Smooth muscle cell (in vitro differentiated cells): ENCODE measurements around the gene NTRK2. TPM values are rescaled to one million over a fixed set of nuclear protein-coding genes. Genes with fewer than 3 reads are reported as not detected.

Experiments
- DNase-seq: peaks from one replicate; lab custom pipeline; 2025; ENCODE audit not compliant: unreplicated experiment; lab: John Stamatoyannopoulos, UW
- H2AFZ ChIP-seq: fragments of 200-600 bp; sonication (generic); 2 replicates; pipeline ENCODE4 v1.6.0; 2016; ENCODE audit warnings: antibody characterized with exemption, low read depth, mild to moderate bottlenecking
- H3F3A ChIP-seq: fragments of 200-600 bp; sonication (generic); 2 replicates; pipeline ENCODE4 v1.6.0; 2017; ENCODE audit warnings: antibody characterized with exemption, low read depth
- H3K27ac ChIP-seq: fragments of 200-600 bp; sonication (generic); 2 replicates; pipeline ENCODE4 v1.5.1; 2016; ENCODE audit warnings: low read depth, mild to moderate bottlenecking
- H3K27me3 ChIP-seq: fragments of 200-600 bp; sonication (generic); 2 replicates; pipeline ENCODE4 v1.6.1; 2016; ENCODE audit warnings: low read depth, mild to moderate bottlenecking
- H3K36me3 ChIP-seq: fragments of 200-600 bp; sonication (generic); 2 replicates; pipeline ENCODE4 v1.5.1; 2016; ENCODE audit warnings: low read depth
- H3K4me1 ChIP-seq: fragments of 200-600 bp; sonication (generic); 2 replicates; pipeline ENCODE4 v1.5.1; 2016; ENCODE audit warnings: low read depth
- H3K4me2 ChIP-seq: fragments of 200-600 bp; sonication (generic); 2 replicates; pipeline ENCODE4 v1.6.0; 2016; ENCODE audit warnings: mild to moderate bottlenecking
- H3K4me3 ChIP-seq: fragments of 200-600 bp; sonication (generic); 2 replicates; pipeline ENCODE4 v1.5.1; 2016; ENCODE audit warnings: mild to moderate bottlenecking
- H3K79me2 ChIP-seq: fragments of 200-600 bp; sonication (generic); 2 replicates; pipeline ENCODE4 v1.6.0; 2016; ENCODE audit warnings: low read depth, mild to moderate bottlenecking
- H3K9ac ChIP-seq: fragments of 200-600 bp; sonication (generic); 2 replicates; pipeline ENCODE4 v1.6.0; 2016; ENCODE audit warnings: low read depth
- H3K9me3 ChIP-seq: fragments of 200-600 bp; sonication (generic); replicated peaks from 2 replicates; pipeline ENCODE4 v1.5.1; 2016; ENCODE audit warnings: low read depth
- H4K20me1 ChIP-seq: fragments of 200-600 bp; sonication (generic); 2 replicates; pipeline ENCODE4 v1.6.0; 2016; ENCODE audit warnings: low read depth
- CTCF ChIP-seq: fragments of 200-600 bp; sonication (generic); IDR thresholded peaks from 2 replicates; pipeline ENCODE4 v1.5.1; 2017; ENCODE audit warnings: borderline replicate concordance, mild to moderate bottlenecking, antibody characterized with exemption; ENCODE audit not compliant: insufficient read depth, poor library complexity, severe bottlenecking
- WGBS: methylation state at CpG from one replicate; pipeline ENCODE4 v1.1.7; 2016; ENCODE audit warnings: low lambda C conversion rate; 5-methylcytosine and 5-hydroxymethylcytosine counted together
- polyA plus RNA-seq: library from polyadenylated mRNA; unstranded; fragments of >200 nt; fragmentation: Nextera tagmentation; extraction: Ambion mirVana; gene quantifications from 2 replicates; pipeline ENCODE4 v1.2.1, GENCODE V29; 2016
- total RNA-seq: library from RNA; depleted of rRNA; stranded (reverse); fragments of >200 nt; gene quantifications from 2 replicates; pipeline ENCODE4 v1.2.3, GENCODE V29; 2014

NTRK2 gene
- total and polyA plus RNA-seq, 2 experiments from 2014 or later: 1.7 to 3.9 TPM

- peaks cover 5% of the 10 kb centered on the region for H3K4me1 ChIP-seq
- H3K36me3 ChIP-seq: no peaks in the 10 kb centered on the region
- no peak overlapping the region for H2AFZ ChIP-seq
- no peak overlapping the region for H3K4me3 ChIP-seq
- no peak overlapping the region for H3K9ac ChIP-seq
- no peaks in the 10 kb centered on the region for H3K9me3 ChIP-seq
- no peak overlapping the region for H3K4me2 ChIP-seq
- H4K20me1 ChIP-seq: no peaks in the 10 kb centered on the region
- WGBS: 82% methylated on average over 4 of the region's 4 CpGs
- no peak for DNase-seq
- no peak for TF ChIP-seq CTCF
- H3K27me3 ChIP-seq: peaks cover 80% of the 10 kb centered on the region
- H3F3A ChIP-seq: no peaks in the 10 kb centered on the region
- H3K79me2 ChIP-seq: no peaks in the 10 kb centered on the region
- H3K27ac ChIP-seq: no peak overlapping the region
Measured at GRCh38 chr9:84834426-84834825, 164.9 kb downstream of the NTRK2 start.

DNA sequence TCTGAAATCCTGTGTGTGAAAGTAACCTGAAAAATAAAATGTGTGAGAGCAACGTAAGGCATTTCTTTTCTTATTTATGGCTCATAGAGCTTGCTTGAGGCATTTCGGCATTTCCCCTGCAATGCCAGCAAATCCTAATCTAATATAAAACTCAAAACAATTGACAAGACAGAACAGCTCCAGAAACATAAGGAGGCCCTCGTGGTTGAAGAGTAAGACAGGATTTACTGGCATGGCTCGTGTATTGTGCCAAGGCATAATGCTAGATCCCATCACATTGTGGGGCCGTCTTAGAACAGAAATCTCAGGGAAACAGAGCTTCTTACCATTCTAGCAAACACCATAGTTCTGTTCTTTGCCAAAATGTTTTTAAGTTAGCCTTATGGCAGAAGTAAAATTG is 166.2 kb downstream of the NTRK2 start:
- H3K9me3 ChIP-seq: no peaks in the 10 kb centered on the region
- H3K79me2 ChIP-seq: no peaks in the 10 kb centered on the region
- no peak for TF ChIP-seq CTCF
- no peaks in the 10 kb centered on the region for H3K36me3 ChIP-seq
- no peak overlapping the region for H3K9ac ChIP-seq
- no peak overlapping the region for H3K27ac ChIP-seq
- no peaks in the 10 kb centered on the region for H4K20me1 ChIP-seq
- no peak overlapping the region for H3K4me3 ChIP-seq
- WGBS: 88% methylated on average over 5 of the region's 5 CpGs
- no peak overlapping the region for H3K4me2 ChIP-seq
- H2AFZ ChIP-seq: no peak overlapping the region
- DNase-seq: no peak
- peaks cover 73% of the 10 kb centered on the region for H3K27me3 ChIP-seq
- no peaks in the 10 kb centered on the region for H3F3A ChIP-seq
- peaks cover 12% of the 10 kb centered on the region for H3K4me1 ChIP-seq

DNA sequence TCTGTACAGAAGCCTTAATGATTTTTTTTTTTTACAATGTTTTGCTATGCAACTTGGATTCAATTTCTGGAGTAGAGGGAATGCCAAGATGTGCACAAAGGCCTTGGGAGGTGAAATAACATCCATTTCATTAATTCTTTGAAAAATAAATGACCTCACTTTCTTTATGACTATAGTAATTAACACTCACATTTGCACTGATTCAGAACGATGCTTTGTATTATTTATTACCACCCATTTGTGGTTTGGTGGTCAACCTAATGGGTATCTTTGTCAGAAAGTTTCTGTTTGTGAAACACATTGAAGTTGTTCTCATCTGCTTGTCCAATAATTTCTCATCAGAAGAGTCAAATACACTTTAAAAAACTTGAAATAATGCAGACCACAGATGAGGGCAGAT is 169.3 kb downstream of the NTRK2 start:
- H3K4me3 ChIP-seq: no peak overlapping the region
- no peaks in the 10 kb centered on the region for H3K79me2 ChIP-seq
- TF ChIP-seq CTCF: no peak
- H3K27me3 ChIP-seq: peaks cover 46% of the 10 kb centered on the region
- 39% methylated on average over 1 of the region's 1 CpG for WGBS
- H3F3A ChIP-seq: no peaks in the 10 kb centered on the region
- H2AFZ ChIP-seq: no peak overlapping the region
- peak overlapping the region; percentile 71 for H3K4me2 ChIP-seq
- H4K20me1 ChIP-seq: no peaks in the 10 kb centered on the region
- H3K9ac ChIP-seq: no peak overlapping the region
- no peaks in the 10 kb centered on the region for H3K36me3 ChIP-seq
- H3K9me3 ChIP-seq: no peaks in the 10 kb centered on the region
- peaks cover 12% of the 10 kb centered on the region for H3K4me1 ChIP-seq
- H3K27ac ChIP-seq: peak overlapping the region; percentile 43
- DNase-seq: no peak

DNA sequence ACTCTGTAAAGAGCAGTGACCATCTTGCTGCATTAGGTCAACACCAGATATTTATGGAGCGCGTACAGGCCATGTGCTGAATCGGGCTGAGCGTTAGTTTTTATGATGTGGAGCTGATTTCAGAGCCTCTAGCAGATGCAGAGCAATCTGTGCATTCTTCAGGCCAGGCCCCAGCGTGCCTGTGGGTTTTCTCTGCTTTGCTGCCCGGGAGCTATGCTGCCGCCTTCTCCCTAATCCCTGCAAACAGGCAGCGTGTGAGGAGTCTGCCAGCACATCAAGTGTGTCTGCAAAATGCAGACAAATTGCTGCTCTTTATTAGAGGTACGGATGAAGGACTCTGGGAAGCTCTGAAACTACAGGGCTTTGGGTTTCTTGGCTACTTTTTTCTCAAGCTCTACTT is 170.0 kb downstream of the NTRK2 start:
- H3K27ac ChIP-seq: peak overlapping the region; percentile 44
- TF ChIP-seq CTCF: no peak
- 2% methylated on average over 9 of the region's 9 CpGs for WGBS
- no peak overlapping the region for H3K9ac ChIP-seq
- H3K27me3 ChIP-seq: peaks cover 39% of the 10 kb centered on the region
- no peak overlapping the region for H3K4me3 ChIP-seq
- no peaks in the 10 kb centered on the region for H4K20me1 ChIP-seq
- peak overlapping the region; percentile 71 for H3K4me2 ChIP-seq
- peaks cover 12% of the 10 kb centered on the region for H3K4me1 ChIP-seq
- H3K36me3 ChIP-seq: no peaks in the 10 kb centered on the region
- no peaks in the 10 kb centered on the region for H3K79me2 ChIP-seq
- peak; percentile 37 for DNase-seq
- H3K9me3 ChIP-seq: no peaks in the 10 kb centered on the region
- H2AFZ ChIP-seq: no peak overlapping the region
- no peaks in the 10 kb centered on the region for H3F3A ChIP-seq
